ENCODE results near the gene CREB5.

DNA sequence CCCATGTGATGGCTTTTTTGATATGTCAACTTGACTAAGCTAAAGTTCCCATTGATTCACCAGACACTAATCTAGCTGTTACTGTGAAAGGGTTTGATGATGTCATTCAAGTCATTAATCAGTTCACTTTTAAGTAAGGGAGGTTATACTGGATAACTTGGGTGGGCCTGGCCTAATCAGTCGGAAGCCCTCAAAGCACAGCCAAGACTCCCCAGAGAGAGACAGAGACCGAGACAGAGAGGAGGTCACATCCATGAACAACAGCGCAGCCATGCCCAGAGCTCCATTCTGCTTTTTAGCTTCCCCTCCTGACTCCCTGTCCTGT lies 442.4 kb downstream of the CREB5 start:
- TF ChIP-seq, protein P1, sequence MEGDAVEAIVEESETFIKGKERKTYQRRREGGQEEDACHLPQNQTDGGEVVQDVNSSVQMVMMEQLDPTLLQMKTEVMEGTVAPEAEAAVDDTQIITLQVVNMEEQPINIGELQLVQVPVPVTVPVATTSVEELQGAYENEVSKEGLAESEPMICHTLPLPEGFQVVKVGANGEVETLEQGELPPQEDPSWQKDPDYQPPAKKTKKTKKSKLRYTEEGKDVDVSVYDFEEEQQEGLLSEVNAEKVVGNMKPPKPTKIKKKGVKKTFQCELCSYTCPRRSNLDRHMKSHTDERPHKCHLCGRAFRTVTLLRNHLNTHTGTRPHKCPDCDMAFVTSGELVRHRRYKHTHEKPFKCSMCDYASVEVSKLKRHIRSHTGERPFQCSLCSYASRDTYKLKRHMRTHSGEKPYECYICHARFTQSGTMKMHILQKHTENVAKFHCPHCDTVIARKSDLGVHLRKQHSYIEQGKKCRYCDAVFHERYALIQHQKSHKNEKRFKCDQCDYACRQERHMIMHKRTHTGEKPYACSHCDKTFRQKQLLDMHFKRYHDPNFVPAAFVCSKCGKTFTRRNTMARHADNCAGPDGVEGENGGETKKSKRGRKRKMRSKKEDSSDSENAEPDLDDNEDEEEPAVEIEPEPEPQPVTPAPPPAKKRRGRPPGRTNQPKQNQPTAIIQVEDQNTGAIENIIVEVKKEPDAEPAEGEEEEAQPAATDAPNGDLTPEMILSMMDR (conservative IDR thresholded peaks at IDR 0.05; ENCODE audit: low read length), result no peak
- no peak for TF ChIP-seq EZH2phosphoT487 (IDR thresholded peaks at IDR 0.05; ENCODE audit: borderline replicate concordance)

Data from Loucy (cell line).